Measurements from ENCODE around the gene NEDD9. TPM values are rescaled to one million over a fixed set of nuclear protein-coding genes. Genes with fewer than 3 reads are reported as not detected.

NEDD9 gene
- polyA plus RNA-seq, 1 of the 3 experiments (the other 2 are of a cell fraction): 7.4 TPM

DNA sequence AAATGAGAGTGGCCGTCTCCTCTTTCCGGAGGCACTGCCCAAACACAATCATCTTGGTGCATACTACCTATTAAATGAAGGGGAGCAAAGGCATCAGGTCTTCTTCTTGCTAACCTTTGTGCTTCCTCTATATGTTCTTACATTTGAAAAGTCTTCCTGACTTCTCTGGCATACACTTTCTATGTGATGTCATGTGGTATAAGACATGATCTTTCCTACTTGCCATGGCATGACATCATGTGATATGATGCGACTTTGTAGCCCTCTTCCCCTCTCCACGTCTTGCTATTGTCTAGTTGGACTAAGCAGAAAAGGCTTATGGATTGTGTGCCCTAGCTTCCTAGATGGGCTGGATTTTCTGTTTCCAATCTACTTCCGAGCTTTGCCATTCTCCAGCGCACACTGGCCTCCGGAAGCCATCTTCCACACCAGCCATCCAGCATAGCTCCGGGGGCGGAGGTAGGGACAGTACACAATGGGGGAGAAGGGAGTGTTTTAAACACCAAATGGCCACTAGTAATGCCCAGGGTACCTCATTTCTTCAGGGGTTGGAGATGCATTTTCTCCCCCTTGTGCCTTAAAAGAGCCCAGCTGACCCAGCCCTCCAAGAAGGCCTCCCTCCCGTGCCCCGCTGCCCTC lies 8.8 kb upstream of the NEDD9 start:
- Histone ChIP-seq H3K9me2 (no peaks in the 10 kb centered on the region), H3F3A (replicated peaks; ENCODE audit: insufficient read depth) (peaks cover 6% of the 10 kb centered on the region), H3K4me2 (no peak overlapping the region), H3K9ac (no peak overlapping the region), H3K4me1 (ENCODE audit: control insufficient read depth in 1 of 2, insufficient read depth in 2 of 2, low read depth in 1 of 2, low read length in 1 of 2) (peaks cover 3 to 18% of the 10 kb centered on the region in 2 experiments; a peak in 2 of 4 replicates), H2AFZ (ENCODE audit: low read depth) (no peak overlapping the region), H4K20me1 (ENCODE audit: insufficient read depth) (no peaks in the 10 kb centered on the region), H3K36me3 (replicated peaks in 1 of 2; ENCODE audit: control insufficient read depth in 1 of 2, insufficient read depth in 2 of 2, low read length in 1 of 2) (no peaks in the 10 kb centered on the region), H3K27ac (ENCODE audit: low read depth in 2 of 2, low read length in 1 of 2) (no peak overlapping the region), H3K27me3 (ENCODE audit: insufficient read depth) (no peaks in the 10 kb centered on the region), H3K4me3 (ENCODE audit: low read depth in 2 of 2, low read length in 1 of 2) (no peak overlapping the region), H3K79me2 (ENCODE audit: insufficient read depth) (no peaks in the 10 kb centered on the region), H3K9me3 (no peaks in the 10 kb centered on the region)
- WGBS (ENCODE audit: low lambda C conversion rate): 97% methylated on average over 11 of the region's 11 CpGs
- POLR2A ChIA-PET: no interaction called here
- CTCF ChIA-PET: interaction anchor here (0.9 kb wide), 1 partner anchor 9 kb away, joined by 4 read pairs; the partner anchor contains the start of gene NEDD9
- no peak for DNase-seq
- TF ChIP-seq ELF1 (IDR thresholded peaks at IDR 0.05) (no peak), FOSL2 (IDR thresholded peaks at IDR 0.05; ENCODE audit: borderline replicate concordance, low read depth) (no peak), FOXJ3 (CRISPR knock-in tag; IDR thresholded peaks at IDR 0.05) (no peak), POLR2AphosphoS5 (IDR thresholded peaks at IDR 0.05; ENCODE audit: low read depth, low read length) (no peak), JUND (IDR thresholded peaks at IDR 0.05) (no peak), TCF12 (IDR thresholded peaks at IDR 0.05) (no peak), TAF1 (IDR thresholded peaks at IDR 0.05; ENCODE audit: borderline replicate concordance, low read depth, low read length) (no peak), RCOR1 (IDR thresholded peaks at IDR 0.05; ENCODE audit: low read length) (no peak), NFIC (IDR thresholded peaks at IDR 0.05; ENCODE audit: borderline replicate concordance) (no peak), YY1 (IDR thresholded peaks at IDR 0.05; ENCODE audit: low read depth) (no peak), MXI1 (IDR thresholded peaks at IDR 0.05; ENCODE audit: low read depth, low read length) (no peak), TEAD4 (IDR thresholded peaks at IDR 0.05; ENCODE audit: borderline replicate concordance, insufficient read depth) (no peak)
- TF ChIP-seq, protein P1, sequence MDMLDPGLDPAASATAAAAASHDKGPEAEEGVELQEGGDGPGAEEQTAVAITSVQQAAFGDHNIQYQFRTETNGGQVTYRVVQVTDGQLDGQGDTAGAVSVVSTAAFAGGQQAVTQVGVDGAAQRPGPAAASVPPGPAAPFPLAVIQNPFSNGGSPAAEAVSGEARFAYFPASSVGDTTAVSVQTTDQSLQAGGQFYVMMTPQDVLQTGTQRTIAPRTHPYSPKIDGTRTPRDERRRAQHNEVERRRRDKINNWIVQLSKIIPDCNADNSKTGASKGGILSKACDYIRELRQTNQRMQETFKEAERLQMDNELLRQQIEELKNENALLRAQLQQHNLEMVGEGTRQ (IDR thresholded peaks at IDR 0.05; ENCODE audit: borderline replicate concordance, low read depth, low read length): no peak
- TF ChIP-seq, protein P2, sequence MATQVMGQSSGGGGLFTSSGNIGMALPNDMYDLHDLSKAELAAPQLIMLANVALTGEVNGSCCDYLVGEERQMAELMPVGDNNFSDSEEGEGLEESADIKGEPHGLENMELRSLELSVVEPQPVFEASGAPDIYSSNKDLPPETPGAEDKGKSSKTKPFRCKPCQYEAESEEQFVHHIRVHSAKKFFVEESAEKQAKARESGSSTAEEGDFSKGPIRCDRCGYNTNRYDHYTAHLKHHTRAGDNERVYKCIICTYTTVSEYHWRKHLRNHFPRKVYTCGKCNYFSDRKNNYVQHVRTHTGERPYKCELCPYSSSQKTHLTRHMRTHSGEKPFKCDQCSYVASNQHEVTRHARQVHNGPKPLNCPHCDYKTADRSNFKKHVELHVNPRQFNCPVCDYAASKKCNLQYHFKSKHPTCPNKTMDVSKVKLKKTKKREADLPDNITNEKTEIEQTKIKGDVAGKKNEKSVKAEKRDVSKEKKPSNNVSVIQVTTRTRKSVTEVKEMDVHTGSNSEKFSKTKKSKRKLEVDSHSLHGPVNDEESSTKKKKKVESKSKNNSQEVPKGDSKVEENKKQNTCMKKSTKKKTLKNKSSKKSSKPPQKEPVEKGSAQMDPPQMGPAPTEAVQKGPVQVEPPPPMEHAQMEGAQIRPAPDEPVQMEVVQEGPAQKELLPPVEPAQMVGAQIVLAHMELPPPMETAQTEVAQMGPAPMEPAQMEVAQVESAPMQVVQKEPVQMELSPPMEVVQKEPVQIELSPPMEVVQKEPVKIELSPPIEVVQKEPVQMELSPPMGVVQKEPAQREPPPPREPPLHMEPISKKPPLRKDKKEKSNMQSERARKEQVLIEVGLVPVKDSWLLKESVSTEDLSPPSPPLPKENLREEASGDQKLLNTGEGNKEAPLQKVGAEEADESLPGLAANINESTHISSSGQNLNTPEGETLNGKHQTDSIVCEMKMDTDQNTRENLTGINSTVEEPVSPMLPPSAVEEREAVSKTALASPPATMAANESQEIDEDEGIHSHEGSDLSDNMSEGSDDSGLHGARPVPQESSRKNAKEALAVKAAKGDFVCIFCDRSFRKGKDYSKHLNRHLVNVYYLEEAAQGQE (IDR thresholded peaks at IDR 0.05; ENCODE audit: low read depth, low read length): no peak
- TF ChIP-seq, protein P3, sequence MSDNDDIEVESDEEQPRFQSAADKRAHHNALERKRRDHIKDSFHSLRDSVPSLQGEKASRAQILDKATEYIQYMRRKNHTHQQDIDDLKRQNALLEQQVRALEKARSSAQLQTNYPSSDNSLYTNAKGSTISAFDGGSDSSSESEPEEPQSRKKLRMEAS (IDR thresholded peaks at IDR 0.05; ENCODE audit: low read depth): no peak
- TF ChIP-seq, protein P4, sequence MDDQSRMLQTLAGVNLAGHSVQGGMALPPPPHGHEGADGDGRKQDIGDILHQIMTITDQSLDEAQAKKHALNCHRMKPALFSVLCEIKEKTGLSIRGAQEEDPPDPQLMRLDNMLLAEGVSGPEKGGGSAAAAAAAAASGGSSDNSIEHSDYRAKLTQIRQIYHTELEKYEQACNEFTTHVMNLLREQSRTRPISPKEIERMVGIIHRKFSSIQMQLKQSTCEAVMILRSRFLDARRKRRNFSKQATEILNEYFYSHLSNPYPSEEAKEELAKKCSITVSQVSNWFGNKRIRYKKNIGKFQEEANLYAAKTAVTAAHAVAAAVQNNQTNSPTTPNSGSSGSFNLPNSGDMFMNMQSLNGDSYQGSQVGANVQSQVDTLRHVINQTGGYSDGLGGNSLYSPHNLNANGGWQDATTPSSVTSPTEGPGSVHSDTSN (IDR thresholded peaks at IDR 0.05): no peak
- TF ChIP-seq, protein P5, sequence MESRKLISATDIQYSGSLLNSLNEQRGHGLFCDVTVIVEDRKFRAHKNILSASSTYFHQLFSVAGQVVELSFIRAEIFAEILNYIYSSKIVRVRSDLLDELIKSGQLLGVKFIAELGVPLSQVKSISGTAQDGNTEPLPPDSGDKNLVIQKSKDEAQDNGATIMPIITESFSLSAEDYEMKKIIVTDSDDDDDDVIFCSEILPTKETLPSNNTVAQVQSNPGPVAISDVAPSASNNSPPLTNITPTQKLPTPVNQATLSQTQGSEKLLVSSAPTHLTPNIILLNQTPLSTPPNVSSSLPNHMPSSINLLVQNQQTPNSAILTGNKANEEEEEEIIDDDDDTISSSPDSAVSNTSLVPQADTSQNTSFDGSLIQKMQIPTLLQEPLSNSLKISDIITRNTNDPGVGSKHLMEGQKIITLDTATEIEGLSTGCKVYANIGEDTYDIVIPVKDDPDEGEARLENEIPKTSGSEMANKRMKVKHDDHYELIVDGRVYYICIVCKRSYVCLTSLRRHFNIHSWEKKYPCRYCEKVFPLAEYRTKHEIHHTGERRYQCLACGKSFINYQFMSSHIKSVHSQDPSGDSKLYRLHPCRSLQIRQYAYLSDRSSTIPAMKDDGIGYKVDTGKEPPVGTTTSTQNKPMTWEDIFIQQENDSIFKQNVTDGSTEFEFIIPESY (IDR thresholded peaks at IDR 0.05; ENCODE audit: borderline replicate concordance, low read depth): no peak
- TF ChIP-seq, protein P6, sequence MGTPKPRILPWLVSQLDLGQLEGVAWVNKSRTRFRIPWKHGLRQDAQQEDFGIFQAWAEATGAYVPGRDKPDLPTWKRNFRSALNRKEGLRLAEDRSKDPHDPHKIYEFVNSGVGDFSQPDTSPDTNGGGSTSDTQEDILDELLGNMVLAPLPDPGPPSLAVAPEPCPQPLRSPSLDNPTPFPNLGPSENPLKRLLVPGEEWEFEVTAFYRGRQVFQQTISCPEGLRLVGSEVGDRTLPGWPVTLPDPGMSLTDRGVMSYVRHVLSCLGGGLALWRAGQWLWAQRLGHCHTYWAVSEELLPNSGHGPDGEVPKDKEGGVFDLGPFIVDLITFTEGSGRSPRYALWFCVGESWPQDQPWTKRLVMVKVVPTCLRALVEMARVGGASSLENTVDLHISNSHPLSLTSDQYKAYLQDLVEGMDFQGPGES (IDR thresholded peaks at IDR 0.05; ENCODE audit: low read depth, low read length): no peak
